ENCODE results near the gene EML4.

The EML4 gene

DNA sequence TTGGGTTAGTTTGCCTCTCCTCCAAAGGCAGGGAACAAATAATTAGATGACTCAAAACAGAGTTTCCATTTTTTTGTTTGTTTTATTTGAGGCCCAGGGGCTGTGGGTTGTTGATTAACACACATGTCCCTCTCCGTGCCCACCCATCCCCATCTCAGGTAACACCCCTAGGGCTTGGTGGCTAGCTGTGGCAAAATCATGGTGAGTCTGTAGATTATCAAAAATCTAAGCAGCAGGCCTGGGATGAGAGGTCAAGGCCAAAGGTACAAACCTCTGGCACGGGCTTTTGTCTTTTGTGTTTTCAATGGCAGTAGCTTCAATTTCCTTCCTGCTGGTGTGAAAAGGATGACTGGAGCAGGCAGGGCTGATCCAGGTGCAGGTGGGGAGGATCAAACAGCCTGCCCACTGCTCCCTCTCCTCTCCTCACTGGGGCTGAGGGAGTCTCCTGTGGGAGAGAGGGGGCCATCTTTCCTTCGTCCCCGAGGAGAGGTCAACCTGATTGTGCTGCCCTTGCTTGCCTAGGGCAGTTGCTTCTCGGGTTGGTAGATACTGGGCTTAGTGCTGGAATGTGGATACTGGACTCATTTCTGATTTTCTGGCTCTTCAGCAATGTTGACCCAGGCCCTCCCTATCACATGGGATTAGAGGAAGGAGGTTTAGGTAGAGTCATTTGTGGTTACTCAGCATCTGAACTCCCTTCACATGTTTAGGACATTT, 31.9 kb upstream of the EML4 start:
- no peak for DNase-seq

DNA sequence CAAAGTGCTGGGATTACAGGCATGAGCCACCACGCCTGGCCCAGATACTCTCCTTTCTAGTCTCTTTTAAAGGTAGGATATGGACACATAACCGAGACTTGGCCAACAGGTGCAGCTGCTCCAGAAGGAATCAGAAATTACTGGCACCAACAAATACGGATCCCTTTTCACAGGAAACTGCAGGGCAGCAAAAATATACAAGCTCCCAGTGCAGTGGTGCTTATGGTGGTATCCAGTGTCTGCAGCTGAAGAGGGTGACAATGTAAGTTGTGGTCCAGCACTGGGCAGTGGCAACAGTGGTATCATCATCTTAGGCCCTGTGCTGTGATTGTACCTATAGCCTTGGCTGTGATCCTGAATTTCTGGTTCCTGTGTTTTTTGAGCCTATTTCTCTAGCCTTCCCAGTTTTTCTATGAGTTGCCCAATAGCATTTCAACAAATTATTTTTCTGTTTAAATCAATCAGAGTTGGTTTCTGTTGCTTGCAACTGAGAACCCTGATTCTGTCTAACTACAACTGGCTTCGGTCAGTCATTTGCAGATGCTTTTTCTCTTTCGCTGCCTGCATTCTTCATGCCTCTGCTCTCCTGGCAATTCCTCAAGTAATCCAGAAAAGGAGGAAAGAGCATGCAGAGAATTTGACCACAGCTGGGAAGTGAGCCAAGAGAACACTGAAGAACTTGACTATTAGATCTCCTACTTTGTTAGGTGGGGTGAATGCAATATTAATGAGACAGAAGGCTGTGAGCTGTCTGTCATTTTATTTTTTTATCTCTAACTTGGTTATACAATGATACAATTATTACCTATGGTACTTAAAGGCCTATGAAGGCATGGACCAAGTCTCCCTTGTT, 30.8 kb upstream of the EML4 start:
- DNase-seq = no peak

DNA sequence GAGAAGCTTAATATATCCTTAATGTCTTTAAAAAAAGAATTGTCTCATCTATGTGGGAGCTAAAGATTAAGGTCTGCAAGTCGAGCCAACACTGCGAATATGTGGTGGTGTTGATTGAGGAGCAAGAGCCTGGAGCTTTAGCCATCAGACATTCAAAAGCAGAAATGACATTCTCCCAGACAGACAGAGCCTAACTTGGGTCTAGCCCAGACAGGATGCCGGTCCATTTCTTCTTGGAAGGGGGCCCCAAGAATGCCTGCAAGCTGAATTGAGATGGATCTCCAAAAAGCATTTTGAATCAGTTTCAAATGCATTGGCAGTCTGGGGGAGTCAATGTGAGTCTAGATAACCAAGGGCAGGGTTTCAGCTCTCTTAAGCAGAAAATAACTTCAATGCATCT, 30.1 kb upstream of the EML4 start:
- no peak for DNase-seq

DNA sequence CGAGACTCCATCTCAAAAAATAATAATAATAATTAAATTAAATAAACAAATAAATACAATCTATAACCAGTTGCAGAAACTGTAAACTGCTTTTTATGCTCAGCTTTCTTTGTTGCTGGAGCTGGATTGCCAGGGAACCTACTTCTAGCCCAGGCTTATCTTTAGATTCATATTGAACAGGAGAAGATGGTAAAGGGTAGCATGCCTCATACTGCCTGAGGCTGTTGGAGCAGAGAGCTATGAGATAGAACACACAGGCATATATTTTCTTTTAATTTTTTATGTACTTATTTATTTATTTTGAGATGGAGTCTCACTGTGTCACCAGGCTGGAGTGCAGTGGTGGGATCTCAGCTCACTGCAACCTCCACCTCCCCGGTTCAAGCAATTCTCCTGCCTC, 28.7 kb upstream of the EML4 start:
- no peak for DNase-seq

GRCh38 chr2:42141687-42142546, 27.2 kb upstream of the EML4 start:
- DNase-seq = peak; percentile 52

- no peak for DNase-seq
Observed at GRCh38 chr2:42142547-42143184, 26.5 kb upstream of the EML4 start.

- no peak for DNase-seq
Observed at GRCh38 chr2:42147641-42148274, 21.4 kb upstream of the EML4 start.

DNA sequence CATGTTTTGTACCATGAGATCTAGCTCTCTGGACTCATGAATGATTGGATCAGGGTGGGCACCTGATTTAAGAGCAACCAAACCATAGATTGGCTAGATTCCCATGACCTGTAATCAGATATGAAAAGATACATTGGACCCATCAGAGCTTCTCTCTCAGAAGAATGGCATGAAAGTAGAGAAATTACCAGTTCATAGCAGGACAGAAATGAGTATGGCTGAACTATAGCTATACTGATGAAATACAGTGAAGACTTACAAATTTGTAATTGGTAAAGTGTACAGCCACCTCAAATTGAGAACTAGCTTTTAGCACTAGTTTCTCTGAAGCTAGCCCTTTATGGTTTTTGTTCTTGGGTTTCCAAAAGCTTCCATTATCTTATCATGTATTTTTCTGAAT, 19.0 kb upstream of the EML4 start:
- no peak for DNase-seq

DNA sequence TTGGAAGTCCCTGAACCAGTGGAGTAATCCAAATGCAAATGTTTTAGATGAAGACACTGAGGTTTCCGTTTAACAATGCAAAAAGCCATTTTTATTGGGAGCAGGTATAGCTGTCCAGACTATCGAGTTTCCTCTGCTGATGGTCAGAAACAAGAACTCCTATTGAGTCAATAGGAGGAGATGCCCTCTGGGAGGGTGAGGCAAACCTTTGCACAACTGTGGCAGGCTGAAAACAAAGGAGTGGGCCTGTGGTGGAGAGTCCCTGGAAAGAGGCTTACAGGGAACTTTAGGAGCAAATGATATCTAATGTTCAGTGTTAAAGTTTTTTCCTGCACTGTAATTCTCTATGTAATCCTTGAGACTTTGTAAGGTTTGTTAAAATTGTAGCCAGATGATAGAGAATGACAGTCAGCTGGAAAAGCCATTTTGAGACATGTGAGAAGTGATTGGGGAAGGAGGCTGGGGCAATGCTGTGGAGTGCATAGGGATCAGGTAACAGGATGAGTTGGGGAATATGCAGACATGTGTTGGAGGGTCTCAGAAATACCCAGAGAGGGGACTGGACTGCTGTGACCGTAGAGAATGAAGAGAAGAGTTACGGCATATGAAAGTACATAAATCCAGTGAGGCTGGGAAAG, 15.1 kb upstream of the EML4 start:
- DNase-seq = no peak

DNA sequence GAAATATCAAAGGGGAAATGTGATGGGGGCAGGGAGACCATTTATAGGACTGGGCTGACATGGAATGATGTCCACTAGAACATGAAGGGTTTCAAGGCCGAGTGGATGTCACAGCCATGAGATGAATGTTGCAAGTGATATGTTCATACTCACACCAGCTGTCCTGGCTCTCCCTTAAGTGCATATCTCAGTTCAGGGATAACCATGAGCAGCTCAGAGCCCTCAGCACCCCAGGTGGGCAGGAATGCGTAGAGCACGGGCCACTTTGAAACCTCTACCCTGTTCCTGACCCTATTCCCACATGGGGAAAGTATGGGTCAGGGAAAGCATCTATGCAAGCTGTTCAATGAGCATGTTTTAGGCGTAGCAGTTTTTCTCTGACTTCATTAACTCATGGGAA, 12.4 kb upstream of the EML4 start:
- no peak for DNase-seq

DNA sequence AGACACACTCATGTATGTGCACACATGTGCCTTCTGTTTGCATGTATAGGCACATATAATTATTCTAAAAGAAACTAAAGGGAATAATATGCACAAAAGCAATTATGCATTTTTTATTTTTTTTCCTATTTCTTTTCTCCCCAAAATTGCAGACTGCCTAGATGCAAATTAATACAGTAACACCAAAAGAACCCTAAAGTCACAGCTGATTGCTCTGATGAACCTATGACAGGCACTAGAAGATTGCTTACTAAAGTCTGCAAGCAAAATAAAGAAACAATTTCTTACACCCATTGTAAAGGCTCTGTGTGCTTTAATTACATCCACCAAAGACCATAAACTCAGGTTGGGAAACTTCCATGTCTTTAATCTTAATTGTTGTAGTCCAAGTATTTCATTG, 7.7 kb upstream of the EML4 start:
- no peak for DNase-seq

GRCh38 chr2:42163444-42164045, 5.6 kb upstream of the EML4 start:
- DNase-seq = no peak

GRCh38 chr2:42164046-42164445, 5.1 kb upstream of the EML4 start:
- no peak for DNase-seq

DNA sequence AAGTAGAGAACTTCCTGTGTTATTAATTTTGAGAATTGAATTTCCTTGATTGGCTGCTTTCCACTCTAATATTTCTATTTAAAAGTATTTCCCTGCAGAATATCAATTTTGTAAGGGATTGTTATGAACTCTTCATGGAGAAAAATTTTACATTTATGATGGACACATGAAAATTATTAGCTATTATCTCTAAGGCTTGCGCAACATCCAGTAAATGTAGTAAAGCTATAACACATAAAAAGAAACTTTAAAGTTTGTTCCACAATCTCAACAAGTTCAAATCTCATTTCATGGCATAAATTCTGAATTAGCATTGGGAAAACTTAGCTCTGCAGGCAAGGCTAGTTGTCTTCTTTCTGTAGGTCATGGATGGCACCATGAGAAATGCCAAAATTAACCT, 4.2 kb upstream of the EML4 start:
- DNase-seq = no peak

DNA sequence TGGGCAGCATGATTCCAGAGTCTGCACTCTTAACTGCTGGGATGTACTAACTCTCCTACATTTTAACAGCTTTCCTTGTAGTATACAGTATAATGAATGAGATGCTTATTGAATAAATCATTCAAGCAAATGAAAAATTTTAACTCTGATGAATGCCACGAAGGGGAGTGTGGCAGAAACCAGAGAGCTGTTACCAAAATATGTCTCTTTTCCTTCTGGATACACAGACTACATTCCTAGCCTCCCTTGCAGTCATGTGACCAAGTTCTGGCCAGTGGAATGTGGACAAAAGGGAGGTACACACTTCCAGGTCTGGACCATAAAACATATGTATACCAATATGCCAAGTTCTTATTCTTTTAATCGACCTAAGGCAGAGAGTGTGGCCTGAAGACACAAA, 1.7 kb upstream of the EML4 start:
- DNase-seq = no peak

DNA sequence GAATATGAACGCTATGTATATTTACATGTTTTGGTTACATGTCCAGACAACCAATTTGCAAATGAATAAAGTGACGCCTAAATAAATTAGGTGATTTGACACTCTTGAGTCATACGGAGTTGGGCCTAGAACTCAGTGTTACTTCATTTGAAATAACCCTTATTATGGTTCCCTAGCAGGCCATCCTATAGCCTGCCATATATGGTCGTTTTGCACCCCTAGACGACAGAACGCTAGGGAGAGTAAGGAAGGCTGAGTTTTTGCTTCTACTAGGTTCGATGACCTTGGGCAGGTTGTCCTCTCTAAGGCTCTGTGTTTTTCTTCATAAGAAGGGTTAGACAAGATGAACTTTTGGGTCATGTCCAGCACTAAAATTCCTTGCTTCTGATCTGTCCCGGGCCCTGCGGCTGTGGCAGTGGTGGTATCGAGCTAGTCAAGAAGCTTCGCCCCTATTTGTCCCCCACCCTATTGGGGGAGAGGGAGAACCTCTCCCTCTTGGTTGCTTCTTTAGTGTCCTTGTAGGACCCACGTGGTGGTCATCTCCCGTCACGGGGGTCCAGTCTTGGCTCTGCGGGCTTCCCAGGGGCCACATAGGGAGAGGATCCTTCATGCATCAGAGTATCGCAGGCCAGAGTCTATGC, 574 bp upstream of the EML4 start:
- DNase-seq = no peak

- no peak for DNase-seq
Observed at GRCh38 chr2:42169874-42170521, 845 bp downstream of the EML4 start.

DNA sequence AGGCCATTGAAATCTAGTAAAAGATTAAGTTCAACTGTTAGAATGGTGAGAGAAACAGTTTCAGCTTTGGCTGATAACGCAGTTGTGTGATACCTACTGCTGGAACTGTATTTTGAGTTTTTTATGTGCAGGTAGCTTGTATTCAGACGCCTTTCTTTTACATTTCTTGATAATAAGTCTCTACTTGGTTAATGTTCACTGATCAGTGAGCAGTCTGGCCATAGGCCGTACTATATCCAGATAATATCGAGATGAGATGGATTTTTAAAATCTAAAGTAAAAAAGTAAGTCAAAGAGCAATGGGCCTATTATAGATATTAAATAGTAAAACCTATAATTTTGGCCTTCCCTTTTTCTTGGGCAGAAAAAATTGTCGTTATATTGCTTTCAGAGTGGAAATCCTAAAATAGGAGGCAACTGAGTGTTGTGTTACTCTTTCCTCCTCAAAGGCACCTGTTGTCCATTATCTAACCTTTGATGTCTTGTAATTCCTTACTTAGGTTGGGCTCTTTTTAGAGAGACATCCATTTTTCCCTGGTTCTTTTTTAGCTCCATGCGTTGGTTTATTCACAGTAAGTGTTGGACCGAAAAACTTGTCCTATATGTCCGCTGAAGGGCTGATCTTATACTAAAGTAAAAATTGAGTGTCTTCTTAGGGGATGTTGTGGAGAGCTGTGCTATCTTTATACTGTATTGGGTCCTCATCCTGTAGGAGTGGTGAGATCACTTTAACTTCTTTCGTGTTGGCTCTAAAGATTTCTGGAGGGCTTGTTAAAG, 1.7 kb downstream of the EML4 start:
- DNase-seq = no peak

GRCh38 chr2:42171396-42171980, 2.3 kb downstream of the EML4 start:
- DNase-seq = no peak
